HepG2 (cell line): Measurements from ENCODE around the gene PDYN. TPM values are rescaled to one million over a fixed set of nuclear protein-coding genes. Genes with fewer than 3 reads are reported as not detected.
A peak's percentile ranks its signal among the peaks of the same experiment; 100 is the strongest.

Experiments used
- ARID3A ChIP-seq: IDR thresholded peaks from 2 replicates; pipeline ENCODE4 v1.6.1; 2012; ENCODE audit warnings: low read depth, low read length, improper control_type of control experiment
- CEBPG ChIP-seq: IDR thresholded peaks from 2 replicates; pipeline ENCODE4 v1.6.1; 2016
- EHMT2 ChIP-seq: fragments of 200-600 bp; sonication (generic); IDR thresholded peaks from 2 replicates; pipeline ENCODE4 v1.7.0; 2017; ENCODE audit warnings: antibody characterized with exemption, low read depth, low read length, borderline replicate concordance
- ELF1 ChIP-seq: sonication (generic); formaldehyde crosslinking; IDR thresholded peaks from 2 replicates; pipeline ENCODE4 v1.4.0; 2020; ENCODE audit warnings: missing genetic modification reagents
- FOXO4 ChIP-seq: sonication (generic); formaldehyde crosslinking; conservative IDR thresholded peaks from 2 replicates; pipeline ENCODE4 v1.8.1; 2023; ENCODE audit warnings: missing genetic modification reagents
- HNF4A ChIP-seq: sonication (generic); formaldehyde crosslinking; IDR thresholded peaks from 2 replicates; pipeline ENCODE4 v1.4.0; 2020; ENCODE audit warnings: missing genetic modification reagents
- HNRNPL ChIP-seq: fragments of 200-400 bp; formaldehyde crosslinking; IDR thresholded peaks from 2 replicates; pipeline ENCODE4 v1.6.1; 2017; ENCODE audit warnings: mild to moderate bottlenecking, low read depth, low read length
- NFRKB ChIP-seq: fragments of 450-650 bp; IDR thresholded peaks from 2 replicates; pipeline ENCODE4 v1.6.1; 2017
- ONECUT2 ChIP-seq: sonication (generic); formaldehyde crosslinking; IDR thresholded peaks from 2 replicates; pipeline ENCODE4 v1.4.0; 2020; ENCODE audit warnings: missing genetic modification reagents
- RNF2 ChIP-seq: fragments of 450-650 bp; conservative IDR thresholded peaks from 2 replicates; pipeline ENCODE4 v1.6.1; 2016; ENCODE audit warnings: low read depth
- ZBTB38 ChIP-seq: sonication (generic); formaldehyde crosslinking; IDR thresholded peaks from 2 replicates; pipeline ENCODE4 v1.5.1; 2020; ENCODE audit warnings: mild to moderate bottlenecking, missing genetic modification reagents
- ZFP1 ChIP-seq: IDR thresholded peaks from 2 replicates; pipeline ENCODE4 v1.6.1; 2016
- ZFP36 ChIP-seq: fragments of 150-350 bp; IDR thresholded peaks from 2 replicates; pipeline ENCODE4 v1.6.1; 2018; ENCODE audit warnings: borderline replicate concordance, low read length, low read depth; ENCODE audit not compliant: partially characterized antibody
- ZFP41 ChIP-seq: sonication (generic); formaldehyde crosslinking; IDR thresholded peaks from 2 replicates; pipeline ENCODE4 v1.4.0; 2020; ENCODE audit warnings: mild to moderate bottlenecking, missing genetic modification reagents, borderline replicate concordance
- ZNF567 ChIP-seq: sonication (generic); formaldehyde crosslinking; IDR thresholded peaks from 2 replicates; pipeline ENCODE4 v1.8.1; 2023; ENCODE audit warnings: mild to moderate bottlenecking, missing genetic modification reagents, borderline replicate concordance
- ZNF746 ChIP-seq: sonication (generic); formaldehyde crosslinking; IDR thresholded peaks from 2 replicates; pipeline ENCODE4 v1.8.0; 2022; ENCODE audit warnings: mild to moderate bottlenecking, missing genetic modification reagents
- polyA plus RNA-seq, 8 experiments: library from polyadenylated mRNA; depleted of rRNA in 3 of 8; stranded (reverse) in 7 of 8; unstranded in 1 of 8; fragments of >200 nt; fragmentation: Illumina TruSeq in 4 of 8; extraction: Trizol in 4 of 8; gene quantifications; 2 replicates each; pipeline versions ENCODE4 v1.2.1 to v1.2.3, GENCODE V29; 2011 to 2016; ENCODE audit warnings: low read depth in 4 of 8, missing spikeins in 1 of 8, mixed read lengths in 1 of 8; ENCODE audit not compliant: insufficient read depth in 1 of 8
- total RNA-seq, 5 experiments: library from RNA; depleted of rRNA; stranded (reverse); fragments of >200 nt; fragmentation: Illumina TruSeq; extraction: Trizol; gene quantifications; 2 replicates each; pipeline ENCODE4 v1.2.3, GENCODE V29; 2016; ENCODE audit warnings: low read depth in 1 of 5
- TF ChIP-seq, protein P1 (sequence below): sonication (generic); formaldehyde crosslinking; IDR thresholded peaks from 2 replicates; pipeline ENCODE4 v1.4.0; 2020; ENCODE audit warnings: missing genetic modification reagents
- TF ChIP-seq, protein P2 (sequence below): sonication (generic); formaldehyde crosslinking; IDR thresholded peaks from 2 replicates; pipeline ENCODE4 v1.5.0; 2020; ENCODE audit warnings: mild to moderate bottlenecking, missing genetic modification reagents

PDYN gene
- total and polyA plus RNA-seq, 2 of the 13 experiments (the other 11 are each of a cell fraction or from before 2014, with no cell fraction given) = not detected

GRCh38 chr20:1965520-1966351 is 28.1 kb downstream of the PDYN start (continued):
- TF ChIP-seq, protein P1, sequence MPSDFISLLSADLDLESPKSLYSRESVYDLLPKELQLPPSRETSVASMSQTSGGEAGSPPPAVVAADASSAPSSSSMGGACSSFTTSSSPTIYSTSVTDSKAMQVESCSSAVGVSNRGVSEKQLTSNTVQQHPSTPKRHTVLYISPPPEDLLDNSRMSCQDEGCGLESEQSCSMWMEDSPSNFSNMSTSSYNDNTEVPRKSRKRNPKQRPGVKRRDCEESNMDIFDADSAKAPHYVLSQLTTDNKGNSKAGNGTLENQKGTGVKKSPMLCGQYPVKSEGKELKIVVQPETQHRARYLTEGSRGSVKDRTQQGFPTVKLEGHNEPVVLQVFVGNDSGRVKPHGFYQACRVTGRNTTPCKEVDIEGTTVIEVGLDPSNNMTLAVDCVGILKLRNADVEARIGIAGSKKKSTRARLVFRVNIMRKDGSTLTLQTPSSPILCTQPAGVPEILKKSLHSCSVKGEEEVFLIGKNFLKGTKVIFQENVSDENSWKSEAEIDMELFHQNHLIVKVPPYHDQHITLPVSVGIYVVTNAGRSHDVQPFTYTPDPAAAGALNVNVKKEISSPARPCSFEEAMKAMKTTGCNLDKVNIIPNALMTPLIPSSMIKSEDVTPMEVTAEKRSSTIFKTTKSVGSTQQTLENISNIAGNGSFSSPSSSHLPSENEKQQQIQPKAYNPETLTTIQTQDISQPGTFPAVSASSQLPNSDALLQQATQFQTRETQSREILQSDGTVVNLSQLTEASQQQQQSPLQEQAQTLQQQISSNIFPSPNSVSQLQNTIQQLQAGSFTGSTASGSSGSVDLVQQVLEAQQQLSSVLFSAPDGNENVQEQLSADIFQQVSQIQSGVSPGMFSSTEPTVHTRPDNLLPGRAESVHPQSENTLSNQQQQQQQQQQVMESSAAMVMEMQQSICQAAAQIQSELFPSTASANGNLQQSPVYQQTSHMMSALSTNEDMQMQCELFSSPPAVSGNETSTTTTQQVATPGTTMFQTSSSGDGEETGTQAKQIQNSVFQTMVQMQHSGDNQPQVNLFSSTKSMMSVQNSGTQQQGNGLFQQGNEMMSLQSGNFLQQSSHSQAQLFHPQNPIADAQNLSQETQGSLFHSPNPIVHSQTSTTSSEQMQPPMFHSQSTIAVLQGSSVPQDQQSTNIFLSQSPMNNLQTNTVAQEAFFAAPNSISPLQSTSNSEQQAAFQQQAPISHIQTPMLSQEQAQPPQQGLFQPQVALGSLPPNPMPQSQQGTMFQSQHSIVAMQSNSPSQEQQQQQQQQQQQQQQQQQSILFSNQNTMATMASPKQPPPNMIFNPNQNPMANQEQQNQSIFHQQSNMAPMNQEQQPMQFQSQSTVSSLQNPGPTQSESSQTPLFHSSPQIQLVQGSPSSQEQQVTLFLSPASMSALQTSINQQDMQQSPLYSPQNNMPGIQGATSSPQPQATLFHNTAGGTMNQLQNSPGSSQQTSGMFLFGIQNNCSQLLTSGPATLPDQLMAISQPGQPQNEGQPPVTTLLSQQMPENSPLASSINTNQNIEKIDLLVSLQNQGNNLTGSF (CRISPR knock-in tag) = no peak
- TF ChIP-seq, protein P2, sequence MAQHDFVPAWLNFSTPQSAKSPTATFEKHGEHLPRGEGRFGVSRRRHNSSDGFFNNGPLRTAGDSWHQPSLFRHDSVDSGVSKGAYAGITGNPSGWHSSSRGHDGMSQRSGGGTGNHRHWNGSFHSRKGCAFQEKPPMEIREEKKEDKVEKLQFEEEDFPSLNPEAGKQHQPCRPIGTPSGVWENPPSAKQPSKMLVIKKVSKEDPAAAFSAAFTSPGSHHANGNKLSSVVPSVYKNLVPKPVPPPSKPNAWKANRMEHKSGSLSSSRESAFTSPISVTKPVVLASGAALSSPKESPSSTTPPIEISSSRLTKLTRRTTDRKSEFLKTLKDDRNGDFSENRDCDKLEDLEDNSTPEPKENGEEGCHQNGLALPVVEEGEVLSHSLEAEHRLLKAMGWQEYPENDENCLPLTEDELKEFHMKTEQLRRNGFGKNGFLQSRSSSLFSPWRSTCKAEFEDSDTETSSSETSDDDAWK (CRISPR knock-in tag) = no peak
- TF ChIP-seq ZNF567 (CRISPR knock-in tag) (0 out of 2 replicates have a peak, but pooled peaks have one; percentile 34), HNF4A (CRISPR knock-in tag) (no peak), FOXO4 (CRISPR knock-in tag) (no peak), NFRKB (no peak), EHMT2 (no peak), ZFP41 (CRISPR knock-in tag) (no peak), ZFP36 (peak; percentile 35), CEBPG (peak; percentile 58), RNF2 (peak; percentile 74), ELF1 (CRISPR knock-in tag) (no peak), HNRNPL (no peak), ZBTB38 (peak; percentile 42; the same call in 1 of the 2 replicates), ZNF746 (CRISPR knock-in tag) (peak; percentile 60; the same call in 1 of the 2 replicates), ZFP1 (CRISPR knock-in tag) (no peak), ONECUT2 (no peak), ARID3A (0 out of 2 replicates have a peak, but pooled peaks have one; percentile 10)
